OCI-LY3 (cell line): ENCODE data around the gene ARFRP1.
"Not testable (repeated sequence)": the region's sequence is repeated elsewhere in the genome, so short reads cannot be mapped to it uniquely, and the experiment has no call there.

Experiments
- CTCF ChIP-seq: fragments of 200-600, 300-600 bp; sonication (generic); IDR thresholded peaks from 2 replicates; pipeline ENCODE4 v1.5.1; 2014; ENCODE audit warnings: antibody characterized with exemption, low read length, low read depth
- EZH2phosphoT487 ChIP-seq: fragments of 200-600 bp; shearing (Covaris generic); IDR thresholded peaks from 2 replicates; pipeline ENCODE4 v1.6.1; 2018; ENCODE audit warnings: antibody characterized with exemption, mixed run types, low read depth

- TF ChIP-seq CTCF, EZH2phosphoT487: not testable (repeated sequence)
Measured at GRCh38 chr20:63671695-63672094, 36.1 kb downstream of the ARFRP1 start.
